ENCODE measurements around the gene EPGN. TPM values are rescaled to one million over a fixed set of nuclear protein-coding genes. Genes with fewer than 3 reads are reported as not detected.

Gene EPGN
- total RNA-seq, 4 donors from 2014 or later = not detected

DNA sequence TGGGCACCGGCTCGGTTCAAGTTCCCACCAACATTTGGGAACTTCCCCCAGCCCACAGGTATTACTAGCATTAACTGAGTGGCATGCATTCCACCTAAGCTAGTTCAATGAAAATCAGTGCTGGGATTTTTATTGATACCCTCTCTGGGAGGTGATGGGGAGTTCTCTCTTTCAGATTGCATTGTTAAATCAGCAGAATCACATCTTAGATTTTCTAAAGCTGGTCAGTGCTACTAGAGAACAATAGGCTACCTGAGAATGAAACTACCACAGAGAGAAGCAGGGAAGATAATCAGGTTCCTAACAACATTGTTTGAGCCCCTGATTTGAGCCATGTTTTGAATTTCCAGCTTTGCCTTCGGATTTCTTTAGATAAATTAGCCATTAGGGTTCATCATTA, 16.0 kb downstream of the EPGN start:
- no peak for DNase-seq
- H3K27me3 ChIP-seq = no peaks in the 10 kb centered on the region
- WGBS, 2 donors = 75 to 85% methylated on average over 3 of the region's 3 CpGs
- no peaks in the 10 kb centered on the region for H3K4me1 ChIP-seq
- no peaks in the 10 kb centered on the region for H3K36me3 ChIP-seq
- no peak overlapping the region for H3K27ac ChIP-seq
- no peak overlapping the region for H3K4me3 ChIP-seq (replicated peaks in 1 of 3)
- intact Hi-C loops (cut with DNase I) = no loop called here
- TF ChIP-seq POLR2A (IDR thresholded peaks at IDR 0.05) = no peak
- TF ChIP-seq, protein P1, sequence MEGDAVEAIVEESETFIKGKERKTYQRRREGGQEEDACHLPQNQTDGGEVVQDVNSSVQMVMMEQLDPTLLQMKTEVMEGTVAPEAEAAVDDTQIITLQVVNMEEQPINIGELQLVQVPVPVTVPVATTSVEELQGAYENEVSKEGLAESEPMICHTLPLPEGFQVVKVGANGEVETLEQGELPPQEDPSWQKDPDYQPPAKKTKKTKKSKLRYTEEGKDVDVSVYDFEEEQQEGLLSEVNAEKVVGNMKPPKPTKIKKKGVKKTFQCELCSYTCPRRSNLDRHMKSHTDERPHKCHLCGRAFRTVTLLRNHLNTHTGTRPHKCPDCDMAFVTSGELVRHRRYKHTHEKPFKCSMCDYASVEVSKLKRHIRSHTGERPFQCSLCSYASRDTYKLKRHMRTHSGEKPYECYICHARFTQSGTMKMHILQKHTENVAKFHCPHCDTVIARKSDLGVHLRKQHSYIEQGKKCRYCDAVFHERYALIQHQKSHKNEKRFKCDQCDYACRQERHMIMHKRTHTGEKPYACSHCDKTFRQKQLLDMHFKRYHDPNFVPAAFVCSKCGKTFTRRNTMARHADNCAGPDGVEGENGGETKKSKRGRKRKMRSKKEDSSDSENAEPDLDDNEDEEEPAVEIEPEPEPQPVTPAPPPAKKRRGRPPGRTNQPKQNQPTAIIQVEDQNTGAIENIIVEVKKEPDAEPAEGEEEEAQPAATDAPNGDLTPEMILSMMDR (IDR thresholded peaks at IDR 0.05) = no peak
- H3K9me3 ChIP-seq = no peaks in the 10 kb centered on the region

- Histone ChIP-seq H3K27me3 (no peaks in the 10 kb centered on the region), H3K4me3 (replicated peaks in 1 of 3) (no peak overlapping the region), H3K27ac (no peak overlapping the region), H3K36me3 (no peaks in the 10 kb centered on the region), H3K9me3 (no peaks in the 10 kb centered on the region), H3K4me1 (no peaks in the 10 kb centered on the region)
- DNase-seq = no peak
- TF ChIP-seq POLR2A (IDR thresholded peaks at IDR 0.05) = no peak
- TF ChIP-seq, protein P1 (IDR thresholded peaks at IDR 0.05) = no peak
- intact Hi-C loops (cut with DNase I) = no loop called here
- 85 to 91% methylated on average over 2 of the region's 2 CpGs for WGBS, 2 donors
Measured at GRCh38 chr4:74325886-74326285, 17.6 kb downstream of the EPGN start.

DNA sequence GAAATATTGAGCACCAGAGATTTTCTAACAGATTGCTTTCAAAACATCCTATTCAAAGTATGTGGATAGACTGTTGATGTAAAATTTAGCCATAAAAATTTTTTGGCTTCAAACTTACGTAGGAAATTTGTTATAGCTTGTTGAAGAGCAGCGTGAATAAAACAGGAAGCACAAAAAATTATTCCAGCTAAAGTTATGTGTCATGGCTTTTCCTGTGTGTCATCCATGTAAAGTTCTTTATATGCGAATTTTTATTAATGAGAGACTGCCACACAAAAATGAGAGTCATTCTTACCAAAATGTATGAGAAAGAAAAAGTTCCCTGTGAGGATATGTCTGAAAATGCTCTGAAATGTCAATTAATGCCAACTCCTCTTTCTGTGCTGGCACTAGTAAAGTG, 19.5 kb downstream of the EPGN start:
- no peaks in the 10 kb centered on the region for H3K36me3 ChIP-seq
- no peak for DNase-seq
- no peak overlapping the region for H3K4me3 ChIP-seq (replicated peaks in 1 of 3)
- no peak overlapping the region for H3K27ac ChIP-seq
- intact Hi-C loops (cut with DNase I) = no loop called here
- H3K9me3 ChIP-seq = no peaks in the 10 kb centered on the region
- TF ChIP-seq, protein P1 (IDR thresholded peaks at IDR 0.05) = no peak
- TF ChIP-seq POLR2A (IDR thresholded peaks at IDR 0.05) = no peak
- no peaks in the 10 kb centered on the region for H3K27me3 ChIP-seq
- 75 to 76% methylated on average over 3 of the region's 3 CpGs for WGBS, 2 donors
- H3K4me1 ChIP-seq = no peaks in the 10 kb centered on the region

DNA sequence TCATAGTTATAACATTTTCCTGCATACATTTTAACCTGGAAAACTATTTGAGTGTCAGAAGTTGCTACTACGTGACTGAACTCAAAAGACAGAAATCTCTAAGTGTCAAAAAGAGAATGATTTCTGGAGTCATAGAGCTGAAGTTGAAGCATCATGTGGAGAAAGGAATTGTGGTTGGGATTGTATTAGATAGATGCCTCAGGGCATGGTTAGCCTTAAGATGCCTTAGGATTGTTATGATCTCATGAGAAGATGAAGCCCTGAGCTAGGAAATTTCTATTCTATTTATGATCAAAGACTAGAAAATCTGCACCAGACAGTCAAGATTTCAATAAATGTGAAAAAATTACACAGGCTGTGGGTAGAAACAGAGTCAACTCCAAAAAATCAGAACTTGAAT, 20.2 kb downstream of the EPGN start:
- no peaks in the 10 kb centered on the region for H3K9me3 ChIP-seq
- no peaks in the 10 kb centered on the region for H3K27me3 ChIP-seq
- WGBS, 2 donors = 91 to 92% methylated on average over 1 of the region's 1 CpG
- intact Hi-C loops (cut with DNase I) = no loop called here
- TF ChIP-seq, protein P1 (IDR thresholded peaks at IDR 0.05) = no peak
- no peaks in the 10 kb centered on the region for H3K36me3 ChIP-seq
- no peak for DNase-seq
- no peak overlapping the region for H3K27ac ChIP-seq
- H3K4me3 ChIP-seq (replicated peaks in 1 of 3) = no peak overlapping the region
- no peaks in the 10 kb centered on the region for H3K4me1 ChIP-seq

GRCh38 chr4:74329307-74329706, 21.0 kb downstream of the EPGN start:
- Histone ChIP-seq H3K36me3 (no peaks in the 10 kb centered on the region), H3K27me3 (no peaks in the 10 kb centered on the region), H3K4me3 (replicated peaks in 1 of 3) (no peak overlapping the region), H3K27ac (no peak overlapping the region), H3K9me3 (no peaks in the 10 kb centered on the region), H3K4me1 (no peaks in the 10 kb centered on the region)
- intact Hi-C loops (cut with DNase I) = no loop called here
- TF ChIP-seq, protein P1 (IDR thresholded peaks at IDR 0.05) = no peak
- TF ChIP-seq POLR2A (IDR thresholded peaks at IDR 0.05) = no peak
- DNase-seq = no peak
